Sigmoid colon (tissue), 7 donors: Measurements from ENCODE around the gene POLG. TPM values are rescaled to one million over a fixed set of nuclear protein-coding genes. Genes with fewer than 3 reads are reported as not detected.
A peak's percentile ranks its signal among the peaks of the same experiment; 100 is the strongest.

ENCODE experiments used
- DNase-seq: peaks from one replicate; pipeline ENCODE4 v3.0.0-alpha.2; 2019
- H3K27ac ChIP-seq, 4 donors: fragments of 200-600 bp; sonication (generic); one replicate each; pipeline ENCODE4 v1.5.1; 2016 to 2019; ENCODE audit warnings: mild to moderate bottlenecking in 1 of 4
- H3K27me3 ChIP-seq, 3 donors: fragments of 200-600 bp; sonication (generic); one replicate each; pipeline ENCODE4 v1.5.1; 2019; ENCODE audit warnings: mild to moderate bottlenecking in 1 of 3
- H3K36me3 ChIP-seq, 4 donors: fragments of 200-600 bp; sonication (generic); one replicate each; pipeline ENCODE4 v1.5.1; 2016 to 2019
- H3K4me1 ChIP-seq, 4 donors: fragments of 200-600 bp; sonication (generic); one replicate each; pipeline ENCODE4 v1.5.1; 2017 to 2019
- H3K4me3 ChIP-seq, 4 donors: fragments of 200-600 bp; sonication (generic); one replicate each; pipeline ENCODE4 v1.5.1; 2017 to 2019; ENCODE audit warnings: mild to moderate bottlenecking in 2 of 4, moderate library complexity in 1 of 4
- H3K9me3 ChIP-seq, 4 donors: fragments of 200-600 bp in 3 of 4; sonication (generic) in 3 of 4; one replicate each; pipeline versions ENCODE4 v1.5.1 to v1.6.1; 2013 to 2019
- EP300 ChIP-seq, 4 donors: sonication (generic); formaldehyde crosslinking; IDR thresholded peaks; one replicate each; pipeline ENCODE4 v1.6.1; 2017; ENCODE audit warnings: antibody characterized with exemption in 4 of 4
- POLR2A ChIP-seq, 2 donors: fragments of 450-650 bp; IDR thresholded peaks; one replicate each; pipeline ENCODE4 v1.6.1; 2016; ENCODE audit warnings: antibody characterized with exemption in 2 of 2, mild to moderate bottlenecking in 2 of 2, moderate library complexity in 2 of 2
- POLR2AphosphoS5 ChIP-seq, 4 donors: sonication (generic); formaldehyde crosslinking; IDR thresholded peaks; one replicate each; pipeline ENCODE4 v1.6.1; 2017; ENCODE audit warnings: antibody characterized with exemption in 4 of 4
- WGBS, 2 donors: extraction: QIAGEN DNeasy Blood & Tissue Kit; methylation state at CpG; one replicate each; pipeline ENCODE4 v1.1.7; 2013; 5-methylcytosine and 5-hydroxymethylcytosine counted together
- intact Hi-C: fragments of 100-400 bp; cut with DNase I; formaldehyde crosslinking; loops from one replicate; pipeline ENCODE4 v1.15.1; 2023
- polyA plus RNA-seq, 3 donors: library from polyadenylated mRNA; stranded (reverse); fragments of 200-250 nt; gene quantifications; one replicate each; pipeline ENCODE4 v1.2.3, GENCODE V29; 2013
- total RNA-seq, 4 donors: library from RNA; depleted of rRNA; stranded (reverse); fragments of >200 nt; gene quantifications; one replicate each; pipeline ENCODE4 v1.1.0, GENCODE V29; 2016
- TF ChIP-seq, protein P1 (sequence below), 4 experiments: fragments of 450-650 bp in 3 of 4; fragments of 200-600 bp in 1 of 4; IDR thresholded peaks; one replicate each; pipeline ENCODE4 v1.5.1; 2016 to 2019; ENCODE audit warnings: antibody characterized with exemption in 4 of 4, mild to moderate bottlenecking in 3 of 4, moderate library complexity in 2 of 4
- donor health status: healthy with polysubstance abuse.
- donor health status: Bipolar disorder and iron deficiency.
- donor health status: healthy.

The POLG gene
- total and polyA plus RNA-seq, 7 donors, result 25.2 to 43.4 (median 38.5) TPM

GRCh38 chr15:89374086-89374981, 39.7 kb upstream of the POLG start:
- H3K27me3 ChIP-seq, result peaks cover 68 to 100% (median 97%) of the 10 kb centered on the region in 3 donors
- peaks cover 0 to 30% (median 26%) of the 10 kb centered on the region in 4 donors for H3K4me1 ChIP-seq
- H3K4me3 ChIP-seq, result no peak overlapping the region
- H3K36me3 ChIP-seq, result no peaks in the 10 kb centered on the region
- DNase-seq, result no peak
- H3K9me3 ChIP-seq, result no peaks in the 10 kb centered on the region
- no peak overlapping the region for H3K27ac ChIP-seq
- intact Hi-C loops, result no loop called here
- 18 to 30% methylated on average over 14 of the region's 14 CpGs for WGBS, 2 donors
- TF ChIP-seq, protein P1, sequence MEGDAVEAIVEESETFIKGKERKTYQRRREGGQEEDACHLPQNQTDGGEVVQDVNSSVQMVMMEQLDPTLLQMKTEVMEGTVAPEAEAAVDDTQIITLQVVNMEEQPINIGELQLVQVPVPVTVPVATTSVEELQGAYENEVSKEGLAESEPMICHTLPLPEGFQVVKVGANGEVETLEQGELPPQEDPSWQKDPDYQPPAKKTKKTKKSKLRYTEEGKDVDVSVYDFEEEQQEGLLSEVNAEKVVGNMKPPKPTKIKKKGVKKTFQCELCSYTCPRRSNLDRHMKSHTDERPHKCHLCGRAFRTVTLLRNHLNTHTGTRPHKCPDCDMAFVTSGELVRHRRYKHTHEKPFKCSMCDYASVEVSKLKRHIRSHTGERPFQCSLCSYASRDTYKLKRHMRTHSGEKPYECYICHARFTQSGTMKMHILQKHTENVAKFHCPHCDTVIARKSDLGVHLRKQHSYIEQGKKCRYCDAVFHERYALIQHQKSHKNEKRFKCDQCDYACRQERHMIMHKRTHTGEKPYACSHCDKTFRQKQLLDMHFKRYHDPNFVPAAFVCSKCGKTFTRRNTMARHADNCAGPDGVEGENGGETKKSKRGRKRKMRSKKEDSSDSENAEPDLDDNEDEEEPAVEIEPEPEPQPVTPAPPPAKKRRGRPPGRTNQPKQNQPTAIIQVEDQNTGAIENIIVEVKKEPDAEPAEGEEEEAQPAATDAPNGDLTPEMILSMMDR (IDR thresholded peaks at IDR 0.05), result no peak
- TF ChIP-seq POLR2AphosphoS5 (IDR thresholded peaks at IDR 0.05), result no peak
- no peak for TF ChIP-seq EP300 (IDR thresholded peaks at IDR 0.05)
- no peak for TF ChIP-seq POLR2A (IDR thresholded peaks at IDR 0.05)

DNA sequence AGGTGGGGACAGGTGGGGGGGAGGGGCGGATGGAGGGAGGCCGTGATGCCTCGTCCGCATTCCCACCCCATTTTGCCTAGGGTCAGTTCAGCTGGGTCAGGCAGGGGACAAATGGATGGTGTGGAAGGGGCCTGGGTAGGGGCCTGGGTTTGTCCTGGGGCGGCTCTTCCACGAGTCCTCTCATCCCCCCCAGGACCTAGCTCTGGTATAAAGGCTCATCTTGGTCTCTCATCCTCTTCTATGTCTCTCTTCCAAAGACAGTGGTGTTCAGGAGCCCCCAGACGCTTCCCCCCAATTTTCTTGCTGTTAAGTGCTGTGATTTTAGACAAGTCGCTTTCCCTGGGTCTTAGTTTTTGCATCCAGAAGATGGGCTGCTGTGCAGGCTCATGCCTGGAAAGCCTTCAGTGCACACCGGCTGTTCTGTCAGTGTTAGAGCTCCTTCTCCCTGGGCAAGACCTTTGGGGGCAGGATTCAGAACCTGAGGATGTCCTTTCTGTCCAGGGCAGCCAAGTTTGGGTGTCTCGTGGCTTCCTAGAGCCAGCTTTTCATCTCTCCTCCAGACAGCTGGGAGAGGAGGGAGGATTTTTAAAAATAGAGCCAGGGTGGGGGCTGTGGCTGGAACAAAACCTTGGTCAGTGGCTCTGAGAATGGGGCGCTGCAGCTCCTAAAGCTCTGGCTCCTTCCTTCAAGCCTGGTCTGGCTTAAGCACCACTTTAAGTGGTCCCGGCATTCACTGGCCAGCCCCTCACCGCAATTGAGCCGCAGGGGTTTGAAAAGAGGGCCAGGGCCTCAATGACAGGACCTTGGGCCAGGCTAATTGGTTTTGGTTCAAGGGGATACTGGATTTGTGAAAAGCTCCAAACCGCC, 37.7 kb upstream of the POLG start:
- no peak for DNase-seq
- Histone ChIP-seq H3K36me3 (no peaks in the 10 kb centered on the region), H3K9me3 (no peaks in the 10 kb centered on the region), H3K27ac (no peak overlapping the region), H3K4me3 (no peak overlapping the region), H3K27me3 (peaks cover 70 to 100% (median 97%) of the 10 kb centered on the region in 3 donors), H3K4me1 (peaks cover 0 to 25% (median 23%) of the 10 kb centered on the region in 4 donors)
- intact Hi-C loops, result no loop called here
- TF ChIP-seq POLR2A (IDR thresholded peaks at IDR 0.05), result no peak
- TF ChIP-seq POLR2AphosphoS5 (IDR thresholded peaks at IDR 0.05), result no peak
- TF ChIP-seq, protein P1 (IDR thresholded peaks at IDR 0.05), result no peak
- TF ChIP-seq EP300 (IDR thresholded peaks at IDR 0.05), result no peak
- 21 to 23% methylated on average over 15 of the region's 15 CpGs for WGBS, 2 donors

DNA sequence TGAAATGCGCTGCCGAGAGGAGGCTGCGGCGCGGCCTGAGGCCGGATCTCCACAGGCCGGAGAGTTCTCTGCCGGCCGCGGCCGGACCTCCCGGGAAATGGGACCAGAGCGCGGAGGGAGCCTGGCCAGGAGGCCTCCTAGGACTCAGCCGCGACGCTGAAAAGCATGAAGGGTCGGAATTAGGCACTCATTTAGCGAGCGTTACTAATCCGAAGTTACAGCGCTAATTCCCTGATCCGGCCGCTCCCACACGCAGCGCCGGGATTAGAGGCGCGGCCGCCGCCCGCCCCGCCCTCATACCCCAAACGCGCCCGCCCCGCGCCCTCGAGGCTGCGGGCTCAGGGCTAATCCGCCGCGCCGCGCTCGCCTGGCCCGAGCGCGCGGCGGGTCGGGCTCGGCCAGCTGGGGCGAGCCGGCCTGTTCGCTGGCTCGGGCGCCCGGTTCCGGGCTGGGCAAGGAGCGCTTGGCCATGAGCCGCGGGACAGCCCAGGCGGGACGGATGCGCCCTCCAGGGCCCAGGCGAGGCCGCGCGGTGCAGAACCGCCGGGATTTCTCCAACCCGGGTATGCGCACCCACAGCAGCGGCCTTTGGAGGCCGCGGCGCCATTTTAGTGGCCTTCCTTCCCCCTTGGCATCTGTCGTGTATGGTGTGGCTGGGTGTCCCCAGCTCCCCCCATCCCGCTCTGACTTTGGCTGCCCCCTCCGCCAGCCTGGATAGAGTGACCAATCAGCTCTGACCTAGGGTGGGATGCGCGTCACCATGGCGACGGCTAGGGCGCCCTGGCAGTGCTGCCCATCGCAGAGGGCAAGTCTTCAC, 36.8 kb upstream of the POLG start:
- no peak for DNase-seq
- WGBS, 2 donors, result 3 to 4% methylated on average over 87 of the region's 87 CpGs
- H3K4me3 ChIP-seq, result peak overlapping the region in 3 of 4 donors; percentile 9 to 32 (median 30)
- H3K36me3 ChIP-seq, result no peaks in the 10 kb centered on the region
- TF ChIP-seq POLR2AphosphoS5 (IDR thresholded peaks at IDR 0.05) (no peak), POLR2A (IDR thresholded peaks at IDR 0.05) (no peak), EP300 (IDR thresholded peaks at IDR 0.05) (no peak)
- TF ChIP-seq, protein P1 (IDR thresholded peaks at IDR 0.05), result no peak
- no peaks in the 10 kb centered on the region for H3K9me3 ChIP-seq
- intact Hi-C loops, result no loop called here
- peaks cover 70 to 100% (median 97%) of the 10 kb centered on the region in 3 donors for H3K27me3 ChIP-seq
- H3K4me1 ChIP-seq, result peaks cover 0 to 30% (median 24%) of the 10 kb centered on the region in 4 donors
- H3K27ac ChIP-seq, result no peak overlapping the region

DNA sequence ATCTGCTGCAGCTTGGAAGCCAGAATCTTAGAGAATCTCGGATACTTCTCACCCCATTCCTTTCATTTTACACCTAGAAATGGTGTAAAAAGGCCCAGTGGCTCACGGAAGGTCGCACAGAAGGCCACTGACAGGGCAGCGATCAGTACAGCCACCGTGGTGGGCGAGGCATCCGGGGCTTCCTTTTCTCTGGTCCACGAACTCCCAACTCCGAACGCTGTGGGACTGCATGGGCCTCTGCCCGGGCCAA, 36.3 kb upstream of the POLG start:
- H3K9me3 ChIP-seq, result no peaks in the 10 kb centered on the region
- no peak overlapping the region for H3K27ac ChIP-seq
- H3K4me1 ChIP-seq, result peaks cover 0 to 30% (median 24%) of the 10 kb centered on the region in 4 donors
- TF ChIP-seq POLR2AphosphoS5 (IDR thresholded peaks at IDR 0.05), result no peak
- no peak for TF ChIP-seq EP300 (IDR thresholded peaks at IDR 0.05)
- TF ChIP-seq, protein P1 (IDR thresholded peaks at IDR 0.05), result no peak
- TF ChIP-seq POLR2A (IDR thresholded peaks at IDR 0.05), result no peak
- peaks cover 72 to 100% (median 99%) of the 10 kb centered on the region in 3 donors for H3K27me3 ChIP-seq
- intact Hi-C loops, result no loop called here
- DNase-seq, result no peak
- no peaks in the 10 kb centered on the region for H3K36me3 ChIP-seq
- peak overlapping the region in 3 of 4 donors; percentile 9 to 32 (median 30) for H3K4me3 ChIP-seq
- WGBS, 2 donors, result 5 to 6% methylated on average over 11 of the region's 11 CpGs
